SIG-M5 (cell line): Measurements from ENCODE around the gene NTM.

Source experiments
- DNase-seq: peaks from one replicate; lab custom pipeline; 2025; lab: John Stamatoyannopoulos, UW

Gene NTM

DNA sequence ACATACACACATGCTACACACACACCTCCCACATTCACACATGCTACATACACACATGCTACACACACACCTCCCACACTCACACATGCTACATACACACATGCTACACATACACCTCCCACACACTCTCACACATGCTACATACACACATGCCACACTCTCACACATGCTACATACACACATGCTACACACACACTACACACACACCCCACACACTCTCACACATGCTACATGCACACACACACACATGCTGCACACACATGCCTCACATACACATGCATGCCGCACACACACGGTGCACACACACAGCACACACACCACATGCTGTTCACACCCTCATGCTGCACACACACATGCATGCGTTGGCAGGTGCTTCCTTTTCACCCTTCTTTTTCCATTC, 495.4 kb downstream of the NTM start:
- DNase-seq = no peak

DNA sequence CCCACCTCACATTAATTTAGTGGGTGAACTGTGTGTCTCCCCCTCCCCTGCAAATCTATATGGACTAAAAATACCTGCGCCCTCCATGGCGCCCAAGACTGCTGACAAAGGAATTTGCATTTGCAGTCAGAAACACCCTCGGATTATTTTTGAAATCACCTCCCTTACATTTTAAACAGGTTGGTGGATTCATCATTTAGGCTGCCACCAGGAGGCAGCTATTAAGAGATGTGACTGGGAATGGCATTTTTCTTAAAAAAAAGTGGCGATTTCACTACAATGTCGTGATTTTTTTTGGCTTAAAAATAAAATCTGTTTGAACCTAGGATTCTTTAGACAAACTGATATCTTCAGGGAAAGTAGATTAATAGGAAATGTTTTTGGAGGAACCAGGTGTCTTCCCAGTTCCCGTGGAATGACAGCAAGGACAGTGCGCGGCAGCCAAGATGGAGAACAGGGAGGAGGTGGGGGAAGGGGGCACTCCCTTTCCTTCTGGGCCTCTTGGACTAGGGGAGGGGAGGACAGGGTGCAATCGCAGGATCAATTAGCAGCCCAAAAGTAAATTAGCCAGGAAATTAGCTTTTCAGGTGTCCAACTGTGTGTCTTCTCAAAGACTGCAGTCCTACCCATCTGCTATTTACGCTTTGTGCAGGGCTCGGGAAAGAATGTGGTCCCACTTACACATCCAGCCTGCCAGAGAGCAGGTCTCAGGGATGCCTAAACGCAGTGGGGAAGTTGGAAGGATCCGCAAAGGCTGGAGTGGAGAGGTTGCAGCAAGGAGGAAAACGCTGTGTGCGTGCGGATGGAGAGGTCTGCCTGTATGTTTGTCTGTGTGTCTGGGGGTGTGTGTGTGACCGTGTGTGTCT, 496.4 kb downstream of the NTM start:
- DNase-seq = no peak

DNA sequence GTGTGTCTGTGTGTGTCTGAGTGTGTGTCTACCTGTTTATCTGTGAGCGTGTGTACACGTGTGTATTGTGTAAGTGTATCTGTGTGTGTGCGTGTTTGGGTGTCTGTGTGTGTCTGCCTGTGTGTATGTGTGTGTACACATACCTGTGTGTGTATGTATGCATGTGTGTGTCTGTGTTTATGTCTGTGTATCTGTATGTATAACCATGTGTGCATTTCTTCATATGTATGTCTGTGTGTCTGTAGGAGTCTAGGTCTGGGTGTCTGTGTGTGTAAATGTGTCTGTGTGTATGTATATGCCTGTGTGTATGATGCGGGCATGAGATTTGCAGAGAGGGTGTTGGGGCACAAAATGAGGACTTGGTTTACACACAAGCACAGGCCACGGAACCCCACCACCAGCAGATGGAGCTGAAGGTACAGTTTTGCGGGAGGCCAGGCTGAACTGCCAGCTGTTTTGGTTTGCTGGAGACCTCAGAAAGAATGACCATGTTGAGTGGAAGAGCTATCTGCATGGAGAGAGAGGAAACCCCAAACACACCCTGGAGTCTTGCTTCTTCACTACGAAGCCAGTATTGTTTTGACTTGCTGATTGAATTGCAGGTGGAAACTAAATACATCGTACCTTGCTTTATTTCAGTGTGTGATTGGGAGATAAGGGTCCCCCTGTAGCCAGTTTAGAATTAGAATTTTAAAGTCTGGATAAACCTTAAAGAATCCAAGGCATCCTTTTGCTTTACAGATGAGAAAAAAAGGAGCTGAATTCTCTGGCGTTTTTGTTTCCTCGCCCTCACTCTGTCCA, 497.2 kb downstream of the NTM start:
- no peak for DNase-seq

DNA sequence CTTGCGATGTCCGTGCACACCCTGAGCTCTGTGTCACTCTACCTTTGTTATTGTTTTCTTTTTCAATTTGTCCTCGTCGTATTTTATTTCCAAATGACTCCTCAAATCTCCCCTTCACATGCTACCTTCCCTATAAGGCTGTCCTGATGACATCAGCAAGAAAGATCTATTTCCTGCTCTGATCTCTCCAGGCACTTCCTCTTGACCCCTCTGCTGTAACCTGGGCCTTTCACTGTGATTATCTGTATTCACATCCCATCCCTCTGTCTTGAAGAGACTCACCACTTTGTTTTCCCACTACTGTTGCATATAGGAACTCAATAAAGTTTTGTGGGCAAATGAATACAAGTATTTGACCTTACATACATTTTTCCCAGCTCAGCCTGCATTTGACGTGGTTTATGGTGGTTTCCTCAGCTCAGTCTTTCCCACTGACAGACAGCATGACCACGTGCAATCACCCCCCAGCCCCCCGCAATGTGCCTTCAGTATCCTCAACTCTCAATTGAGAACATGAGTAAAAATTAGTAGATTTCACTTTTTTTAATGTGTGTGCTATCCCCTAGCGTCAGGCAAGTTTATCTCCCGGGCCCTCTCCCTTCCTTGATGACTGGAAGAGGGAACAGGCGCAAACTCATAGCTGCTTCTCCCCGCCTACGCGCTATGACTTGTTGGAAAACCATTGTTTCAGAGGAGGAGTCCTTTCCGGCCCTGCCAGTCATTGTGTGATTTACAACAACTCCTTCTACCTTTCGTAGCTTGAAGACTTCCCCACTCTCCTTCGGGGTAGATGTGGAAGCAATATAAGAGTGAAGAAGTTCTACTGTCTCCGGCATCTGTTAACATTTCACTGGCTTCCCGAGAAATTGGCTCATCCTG, 498.5 kb downstream of the NTM start:
- DNase-seq = no peak

DNA sequence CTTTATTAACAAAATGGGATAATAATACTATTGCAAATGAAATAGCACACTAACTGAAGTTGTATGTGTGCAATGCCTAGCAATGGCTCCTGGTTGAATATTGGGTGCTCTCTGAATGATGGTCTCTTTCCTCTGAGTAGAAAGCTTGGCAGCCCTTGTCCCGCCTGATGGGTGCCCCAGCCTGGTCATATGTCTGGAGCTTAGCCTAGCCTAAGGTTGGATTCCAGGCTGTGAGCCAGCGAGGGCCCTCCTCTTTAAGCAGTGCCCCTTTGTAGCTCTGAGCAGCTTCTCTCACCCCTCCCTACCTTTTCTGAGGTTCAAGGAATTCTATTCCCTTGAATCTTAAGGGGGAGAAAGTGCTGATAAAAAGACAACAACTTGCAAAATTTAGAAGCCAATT, 499.9 kb downstream of the NTM start:
- no peak for DNase-seq

DNA sequence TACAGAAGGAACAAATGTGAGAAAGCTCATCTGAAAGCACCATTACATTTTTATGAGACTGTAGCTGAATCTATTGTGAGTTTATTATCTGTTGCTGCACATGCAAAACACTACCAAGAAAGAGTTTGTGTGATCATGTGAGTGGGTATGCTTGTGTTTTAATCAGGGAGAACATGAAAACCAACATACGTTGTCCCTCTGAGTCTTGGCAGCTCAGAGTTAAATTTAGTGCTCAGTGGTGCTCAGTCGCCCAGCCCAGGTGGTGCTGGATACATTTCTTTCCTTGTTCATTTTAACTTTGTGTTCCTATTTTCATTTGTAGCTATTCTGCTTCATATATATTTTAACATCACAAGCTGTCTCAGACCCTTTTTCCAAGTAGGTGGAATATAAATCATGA, 500.6 kb downstream of the NTM start:
- no peak for DNase-seq

DNA sequence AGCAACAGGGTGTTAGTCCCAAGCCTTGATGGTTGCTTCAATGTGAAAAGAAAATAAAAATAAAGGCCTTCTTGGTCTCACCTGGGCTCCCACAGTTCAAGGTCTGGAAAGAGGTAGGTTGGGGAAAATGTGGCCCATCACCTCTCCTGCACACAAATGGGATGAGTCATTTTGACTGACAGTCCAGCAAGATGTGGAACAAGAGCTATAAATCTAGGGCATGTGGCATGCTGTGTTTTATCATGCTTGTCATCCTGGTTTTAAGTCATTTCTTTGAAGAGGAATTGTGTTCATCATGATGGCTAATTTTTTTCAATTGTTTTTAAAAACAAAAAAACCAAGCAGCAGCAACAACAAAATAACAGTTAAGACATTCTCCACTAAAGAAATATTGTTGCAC, 503.7 kb downstream of the NTM start:
- no peak for DNase-seq

DNA sequence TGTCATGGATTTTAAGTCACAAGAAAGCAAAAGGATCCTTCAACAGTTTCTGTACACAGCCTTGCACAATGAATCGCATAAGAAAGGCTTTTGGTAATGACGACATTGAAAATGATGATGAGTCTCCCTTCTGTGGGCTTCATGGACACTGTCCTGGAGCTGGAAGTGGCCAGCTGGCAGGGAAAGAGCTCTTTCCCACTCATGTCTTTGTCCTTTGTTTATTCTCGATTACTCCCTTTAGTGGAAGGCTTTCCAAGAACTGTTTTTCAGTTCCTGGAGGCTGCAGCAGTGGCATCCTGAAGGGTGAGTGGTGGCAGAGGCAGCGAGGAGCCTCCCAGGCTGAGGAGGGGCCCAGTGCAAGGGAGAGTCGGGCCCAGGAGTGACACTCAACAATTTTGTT, 505.2 kb downstream of the NTM start:
- no peak for DNase-seq

DNA sequence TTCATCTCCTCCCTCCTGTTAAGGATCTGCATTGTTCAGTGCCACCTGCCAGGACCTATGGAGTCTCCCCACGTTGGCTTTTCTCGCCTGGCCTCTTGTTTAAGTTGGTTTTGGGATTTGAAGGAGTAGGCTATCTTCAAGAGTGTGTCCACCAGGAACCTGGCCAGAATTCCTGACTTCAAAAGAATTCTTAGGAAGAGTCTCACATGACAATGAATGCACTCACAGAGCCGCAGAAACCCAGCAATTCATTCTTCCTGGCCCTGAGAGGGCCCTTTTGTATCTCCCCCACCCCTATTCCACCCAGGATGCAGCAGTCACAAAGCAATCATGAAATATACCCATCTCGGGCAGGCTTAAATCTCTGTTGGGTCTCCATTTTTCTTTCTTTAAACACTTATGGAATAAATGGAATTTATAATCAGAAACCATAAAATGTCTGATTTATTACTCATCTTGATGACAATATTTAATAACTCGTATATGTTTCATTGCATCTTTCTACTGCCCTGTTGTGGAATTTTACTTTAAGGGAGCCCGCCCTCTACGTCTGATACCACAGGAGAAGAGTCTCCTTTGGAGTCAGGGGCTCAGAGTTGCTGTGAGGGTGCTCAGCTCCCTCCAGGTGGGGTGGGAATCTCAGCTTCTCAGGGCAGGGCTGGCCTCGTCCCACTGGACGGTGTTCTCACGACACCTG, 507.0 kb downstream of the NTM start:
- DNase-seq = no peak

DNA sequence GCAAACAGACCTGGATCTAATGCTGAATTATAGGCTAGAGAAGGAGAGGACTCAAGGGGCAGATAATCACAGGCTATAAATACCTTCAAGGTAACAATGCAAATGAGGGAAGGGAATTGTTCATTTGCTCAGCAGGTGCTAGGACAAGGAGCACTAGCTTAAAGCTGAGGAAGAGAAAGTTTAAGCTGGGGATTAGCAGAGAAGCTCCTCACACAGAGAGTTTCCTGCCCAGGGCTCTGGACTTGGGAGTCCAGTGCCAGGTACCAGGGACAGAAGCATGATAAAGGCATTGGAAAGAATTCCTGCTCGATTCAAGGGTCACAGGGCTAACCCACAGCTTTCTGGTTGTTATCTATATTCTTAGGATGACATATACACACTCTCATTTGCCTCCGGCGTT, 509.9 kb downstream of the NTM start:
- DNase-seq = no peak

DNA sequence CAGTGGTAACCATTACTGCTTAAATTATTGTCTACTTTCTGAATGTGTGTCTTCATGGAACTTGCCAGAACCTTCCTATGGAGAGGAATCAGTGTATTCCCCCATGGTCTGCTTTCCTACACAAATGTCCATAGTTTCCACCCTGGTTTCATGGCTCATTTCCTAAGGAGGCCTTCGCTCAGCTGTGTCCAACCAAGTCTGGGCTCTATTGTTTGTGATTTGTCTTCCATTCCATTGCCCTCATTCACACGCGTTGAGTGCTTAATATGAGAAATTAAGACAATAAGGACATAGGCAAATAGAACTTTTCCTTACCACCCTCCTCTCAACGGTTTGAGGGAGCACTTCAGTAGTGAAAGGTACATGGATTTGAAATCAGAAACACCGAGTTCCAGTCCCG, 510.6 kb downstream of the NTM start:
- DNase-seq = no peak

DNA sequence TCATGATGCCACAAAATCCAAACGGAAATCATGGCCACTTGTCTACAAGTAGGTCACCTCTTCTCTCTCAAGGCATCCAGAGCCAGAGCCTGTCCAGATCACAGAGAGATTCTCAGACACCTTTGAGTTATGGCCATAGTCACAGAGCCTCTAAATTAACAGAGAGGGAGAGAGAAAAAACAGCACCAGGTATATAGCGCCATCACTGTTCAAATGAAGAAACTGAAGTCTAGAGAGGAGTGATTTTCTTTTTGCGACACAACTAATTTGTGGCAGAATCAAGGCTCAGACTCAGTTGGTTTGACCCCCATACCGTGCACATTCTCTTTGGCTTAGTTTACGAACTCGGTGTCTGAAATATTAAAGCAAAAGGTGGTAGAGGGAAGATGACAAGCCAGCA, 512.9 kb downstream of the NTM start:
- no peak for DNase-seq

DNA sequence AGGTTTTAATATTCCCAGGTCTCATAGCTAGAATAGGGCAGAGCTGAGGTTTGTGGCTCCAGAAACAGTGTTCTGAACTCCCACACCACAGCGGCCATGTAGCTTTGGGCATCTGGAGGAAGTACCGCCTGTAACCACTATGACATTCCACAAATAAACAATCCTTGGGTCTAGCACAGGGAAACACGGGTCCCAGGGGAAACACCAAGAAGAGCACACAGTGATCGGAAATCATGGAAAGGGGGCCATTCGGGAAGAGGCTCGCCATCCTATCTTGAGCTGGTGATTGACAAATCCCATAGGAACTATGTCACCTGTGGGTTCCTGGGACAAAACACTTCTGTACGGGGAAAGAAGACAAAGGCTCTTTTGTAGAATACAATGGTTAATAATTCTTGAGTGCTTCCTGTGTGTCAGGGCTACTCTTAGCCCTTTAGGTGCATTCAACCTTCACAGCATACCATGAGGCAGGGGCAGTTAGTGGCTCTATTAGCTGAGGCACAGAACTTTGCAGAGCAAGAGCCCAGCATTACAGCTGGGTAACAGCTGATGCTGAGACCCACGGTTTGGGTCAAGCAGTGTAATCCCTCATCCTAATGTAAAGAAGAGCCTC, 514.2 kb downstream of the NTM start:
- no peak for DNase-seq

DNA sequence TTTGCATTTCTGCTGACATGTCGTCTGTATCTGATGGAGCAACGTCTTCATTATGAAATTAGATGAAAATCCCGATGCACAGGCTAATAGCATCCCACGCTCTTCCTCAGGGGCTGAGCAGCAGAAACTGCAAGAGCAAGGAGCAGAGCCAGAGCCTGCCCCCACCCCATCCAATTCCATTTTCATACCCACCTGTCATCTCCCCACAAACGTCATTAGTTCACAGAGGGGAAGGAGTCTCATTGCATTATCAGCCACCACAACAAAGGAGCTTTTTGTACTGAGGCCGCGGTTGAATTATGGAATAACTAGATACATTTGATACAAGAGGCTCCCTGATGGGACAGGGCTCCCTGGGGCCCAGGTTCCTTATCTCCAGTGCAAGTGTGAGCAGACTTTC, 515.0 kb downstream of the NTM start:
- DNase-seq = no peak

DNA sequence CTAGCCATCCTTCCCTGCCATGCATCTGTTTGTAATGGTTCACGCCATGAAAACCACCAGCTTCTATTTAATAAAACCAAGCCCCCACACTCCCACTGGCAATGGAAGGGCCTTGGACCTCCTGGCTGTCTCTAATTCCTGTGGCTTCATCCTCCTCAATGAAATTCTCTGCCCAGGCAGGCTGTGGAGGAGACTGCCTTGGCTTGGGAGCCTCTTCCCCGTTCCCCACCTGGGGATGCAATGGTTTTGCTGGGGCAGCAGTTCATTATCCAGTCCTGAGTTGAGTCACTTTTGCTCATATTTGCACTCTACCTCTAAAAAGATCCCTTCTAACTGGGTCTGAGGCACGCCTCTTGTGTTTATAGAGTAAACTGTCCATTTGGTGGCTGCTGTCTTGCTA, 515.8 kb downstream of the NTM start:
- no peak for DNase-seq

DNA sequence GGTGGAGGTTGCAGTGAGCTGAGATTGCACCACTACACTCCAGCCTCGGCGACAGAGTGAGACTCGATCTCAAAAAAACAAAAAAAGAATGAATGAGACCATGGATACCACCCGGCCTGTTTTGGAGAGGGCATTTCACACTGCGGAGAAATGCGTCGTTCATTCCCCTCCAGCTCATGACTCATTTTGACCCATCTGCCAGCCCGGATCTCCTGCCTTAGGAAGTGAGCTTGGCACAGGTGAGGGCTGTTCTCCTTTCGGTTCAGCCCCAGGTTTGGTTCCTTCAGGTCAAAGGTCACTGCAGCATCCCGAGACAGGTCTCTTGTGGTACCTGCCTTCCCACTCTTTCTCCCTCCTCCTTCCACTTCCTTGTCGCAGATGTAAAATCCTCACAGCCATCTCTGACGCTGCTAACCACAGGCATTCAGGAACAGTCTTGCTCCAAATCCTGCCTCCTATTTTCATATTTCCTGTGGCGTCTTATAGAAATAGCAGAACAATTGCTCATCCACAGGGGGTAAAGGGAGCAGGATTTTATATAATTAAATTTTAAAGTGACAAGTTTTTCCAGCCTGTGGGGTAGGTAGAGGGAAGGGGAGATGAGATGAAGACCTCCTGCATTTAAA, 517.9 kb downstream of the NTM start:
- no peak for DNase-seq

DNA sequence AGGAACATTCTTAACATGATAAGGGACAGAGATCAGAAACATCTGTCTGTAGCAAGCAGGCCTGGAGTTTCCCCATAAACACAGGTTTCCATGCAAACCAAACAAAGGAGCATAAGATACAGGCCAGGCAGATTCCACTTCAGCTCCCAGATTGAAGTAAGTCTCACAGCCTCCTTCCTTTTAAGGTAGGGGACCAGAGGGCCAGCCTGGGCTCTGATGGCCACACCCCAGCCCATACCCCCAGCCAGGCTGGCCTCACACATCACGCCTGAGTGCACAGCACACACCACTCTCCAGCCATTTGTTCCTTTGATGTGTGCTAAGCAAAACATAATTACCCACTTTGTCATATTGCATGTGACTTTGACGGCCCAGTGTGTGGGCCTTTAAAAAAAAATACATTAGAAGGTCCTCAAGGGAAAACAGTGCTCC, 518.7 kb downstream of the NTM start:
- no peak for DNase-seq

DNA sequence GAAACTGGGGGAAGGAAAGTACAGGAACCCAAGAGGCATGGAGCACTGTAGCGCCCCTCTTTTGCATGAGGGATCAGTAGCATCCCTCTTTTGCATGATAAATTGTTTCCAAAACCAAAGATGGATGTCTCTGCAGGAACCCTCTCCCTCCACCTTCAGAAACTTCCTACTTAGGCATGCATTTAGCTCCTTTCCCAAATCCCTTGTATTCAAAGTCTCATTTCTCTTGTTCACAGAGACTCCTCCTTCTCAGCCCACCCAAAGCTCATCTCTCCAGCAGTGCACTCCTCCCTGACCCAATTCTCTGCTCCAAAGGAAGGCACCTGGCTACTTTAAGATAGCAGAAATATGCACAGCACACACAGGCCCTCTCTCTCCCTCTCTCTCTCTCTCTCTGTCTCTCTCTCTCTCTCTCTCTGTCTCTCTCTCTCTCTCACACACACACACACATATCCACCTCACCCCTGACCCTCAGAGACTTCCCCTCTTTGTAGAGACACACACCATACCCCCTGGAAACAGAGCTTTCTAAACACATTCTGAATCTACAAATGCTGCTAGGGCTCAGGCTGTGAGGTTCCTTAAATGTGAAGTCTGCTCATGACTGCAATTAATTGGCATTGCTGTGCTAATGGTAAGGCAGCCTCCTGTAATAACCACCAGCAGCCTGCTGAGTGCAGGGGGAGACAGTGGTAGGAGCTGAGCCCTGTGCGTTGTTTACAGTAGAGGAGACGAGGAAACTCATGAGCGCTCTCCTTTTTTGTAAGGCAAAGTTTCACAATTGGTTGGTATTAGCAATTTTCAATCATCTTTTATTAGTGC, 519.6 kb downstream of the NTM start:
- DNase-seq = no peak

DNA sequence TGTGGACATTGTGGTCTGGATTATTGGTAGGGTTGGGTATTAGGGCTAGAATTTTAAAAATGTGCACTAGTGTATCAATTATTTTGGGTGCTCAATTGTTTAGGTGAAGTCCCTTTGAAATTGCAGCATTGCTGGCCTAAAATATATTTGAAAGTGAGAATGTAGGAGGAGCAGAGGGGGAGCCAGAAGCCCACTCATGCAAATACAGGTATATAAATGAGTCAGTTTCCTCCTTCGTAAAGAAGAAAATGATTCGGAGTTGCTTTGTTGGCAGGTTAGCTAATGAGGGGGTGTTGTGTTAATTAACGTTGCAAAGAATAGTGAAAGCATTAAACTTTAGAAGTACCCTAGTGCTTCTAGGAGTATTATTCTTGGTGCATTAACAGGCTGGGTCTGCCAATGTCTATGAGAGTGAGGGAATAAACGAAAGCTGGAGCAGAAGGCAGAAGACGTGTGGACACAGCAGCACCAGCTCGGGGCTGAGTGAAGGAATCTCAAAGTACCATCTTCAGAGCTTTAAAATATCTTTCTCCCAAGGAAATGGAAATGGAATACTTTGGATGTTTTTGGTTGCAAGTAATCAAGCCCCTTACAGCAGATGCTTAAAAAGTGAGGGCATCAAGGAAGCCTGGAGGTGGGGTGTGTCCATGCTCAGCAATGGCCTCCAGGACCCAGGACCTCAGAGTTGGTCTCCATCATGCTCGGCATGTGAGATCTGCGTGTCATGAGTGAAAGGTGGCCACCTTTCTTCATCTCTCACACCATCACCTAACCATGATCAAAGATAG, 522.9 kb downstream of the NTM start:
- DNase-seq = no peak
